AG08396 (cell line): ENCODE measurements around the gene DPEP2.
"Not testable (repeated sequence)": the region's sequence is repeated elsewhere in the genome, so short reads cannot be mapped to it uniquely, and the experiment has no call there.

ENCODE experiments used
- DNase-seq: peaks from one replicate; pipeline ENCODE4 v3.0.0; 2012; ENCODE audit warnings: low spot score, mixed read lengths

DPEP2 gene

GRCh38 chr16:67954421-67955196 lies 44.7 kb downstream of the DPEP2 start:
- DNase-seq = no peak

DNA sequence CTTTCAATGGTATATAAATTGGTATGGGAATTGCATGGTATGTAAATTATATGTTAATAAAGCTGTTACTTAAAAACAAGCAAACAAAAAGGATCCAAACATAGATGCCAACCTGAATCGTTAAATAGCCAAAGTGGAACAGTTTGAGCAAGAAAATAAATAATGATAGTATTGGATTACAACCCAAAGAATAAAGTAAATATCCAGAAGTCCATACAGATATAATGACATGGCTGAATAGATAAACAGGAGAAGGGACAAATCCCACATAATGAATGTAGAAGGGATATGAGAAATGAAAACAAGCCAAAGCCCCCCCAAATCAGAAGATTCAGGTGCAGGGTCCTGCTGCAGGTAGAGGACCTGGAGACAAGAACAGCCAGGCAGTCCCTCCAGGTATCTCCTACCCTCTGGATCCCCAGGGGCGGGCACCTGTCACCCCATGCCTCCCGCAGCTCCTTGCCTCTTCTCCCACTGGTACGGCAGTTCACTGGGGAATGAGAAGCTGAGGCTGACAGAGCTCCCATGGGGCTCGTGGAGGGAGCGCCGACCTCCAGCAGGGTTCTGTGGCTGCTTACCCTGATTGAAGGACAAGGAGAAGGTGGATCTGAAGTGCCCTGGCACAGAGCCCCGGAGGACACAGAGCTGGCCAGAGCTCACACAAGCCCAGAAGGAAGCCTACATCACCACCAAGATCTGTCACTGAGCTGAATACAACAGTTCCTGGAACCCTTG lies 45.5 kb downstream of the DPEP2 start:
- DNase-seq = no peak

GRCh38 chr16:67951485-67951884 lies 47.8 kb downstream of the DPEP2 start:
- DNase-seq = no peak

- DNase-seq = no peak
These were observed 48.9 kb downstream of the DPEP2 start for GRCh38 chr16:67950335-67950843.

GRCh38 chr16:67949645-67950044 lies 49.6 kb downstream of the DPEP2 start:
- no peak for DNase-seq

DNA sequence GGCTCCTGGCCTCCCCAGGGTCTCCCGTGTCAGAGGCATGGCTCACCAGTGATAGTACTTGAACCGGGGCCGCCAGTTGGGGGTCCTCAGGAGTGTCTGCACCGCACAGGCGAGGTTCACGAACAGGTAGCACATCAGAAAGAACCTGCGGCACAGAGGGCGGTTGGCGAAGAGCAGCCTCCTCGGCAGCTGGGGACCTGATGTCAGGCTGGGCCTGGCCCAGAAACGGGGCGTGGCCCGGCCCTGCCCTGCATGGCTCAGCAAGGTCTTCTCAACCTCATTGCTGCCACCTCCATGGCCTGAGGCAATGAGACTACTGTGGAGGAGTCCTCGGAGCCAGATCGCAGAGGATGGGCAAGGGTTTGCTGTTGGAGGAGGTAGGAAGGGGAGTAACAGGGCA lies 51.3 kb downstream of the DPEP2 start:
- no peak for DNase-seq

GRCh38 chr16:67946966-67947558 lies 52.2 kb downstream of the DPEP2 start:
- no peak for DNase-seq

DNA sequence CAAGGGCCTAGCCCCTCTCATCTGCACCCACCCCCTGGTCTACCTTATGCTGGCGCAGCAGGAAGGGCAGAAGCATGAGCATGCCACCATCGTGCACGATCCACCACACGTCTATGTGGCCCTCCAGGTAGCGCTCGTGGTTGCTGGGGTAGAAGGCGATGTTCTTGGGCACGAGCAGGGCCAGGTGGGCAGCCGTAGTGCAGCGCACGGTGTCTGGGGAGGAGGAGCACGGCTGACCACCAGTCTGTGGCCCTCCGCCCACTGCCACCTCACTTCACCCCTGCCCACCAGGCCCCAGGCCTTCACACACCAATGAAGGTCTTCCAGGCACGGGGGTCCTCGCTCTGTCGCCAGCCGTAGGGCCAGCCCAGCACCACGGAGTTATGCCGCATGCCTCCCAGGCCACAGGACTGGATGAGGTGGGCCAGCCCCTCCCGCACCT lies 53.1 kb downstream of the DPEP2 start:
- DNase-seq = no peak

GRCh38 chr16:67945392-67945933 lies 53.8 kb downstream of the DPEP2 start:
- DNase-seq = no peak

DNA sequence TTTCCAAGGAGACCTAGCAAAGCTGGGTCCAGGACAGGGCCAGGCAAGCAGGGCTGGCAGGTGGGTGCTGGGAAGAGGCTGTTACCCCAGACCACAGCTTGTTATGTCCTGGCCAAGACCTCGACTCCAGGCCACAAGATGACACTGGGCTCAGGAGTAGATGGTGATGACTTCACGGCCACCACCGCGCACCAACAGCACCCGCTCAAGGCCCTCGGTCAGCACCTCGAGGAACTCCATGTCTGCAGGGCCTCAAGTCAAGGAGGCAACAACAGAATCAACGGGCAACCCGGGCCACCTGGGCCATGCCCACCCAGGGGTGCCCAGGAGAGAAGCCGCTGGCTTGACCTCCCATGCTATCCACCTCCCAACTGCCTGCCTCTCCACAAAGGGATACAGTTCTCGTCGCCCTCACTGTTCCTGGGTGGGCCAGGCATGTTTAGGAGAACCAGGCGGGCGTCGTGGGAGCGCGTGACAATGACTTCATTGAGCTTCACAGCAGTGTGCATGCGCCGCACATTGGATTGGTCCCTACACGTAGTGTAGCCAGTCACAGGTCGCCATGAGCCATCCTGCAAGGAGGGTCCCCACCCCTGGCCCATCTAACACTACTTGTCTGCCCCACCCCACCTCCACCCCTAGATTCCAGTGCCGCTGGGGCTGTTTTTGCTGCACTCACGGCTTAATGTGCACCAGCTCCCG lies 54.4 kb downstream of the DPEP2 start:
- DNase-seq = no peak

DNA sequence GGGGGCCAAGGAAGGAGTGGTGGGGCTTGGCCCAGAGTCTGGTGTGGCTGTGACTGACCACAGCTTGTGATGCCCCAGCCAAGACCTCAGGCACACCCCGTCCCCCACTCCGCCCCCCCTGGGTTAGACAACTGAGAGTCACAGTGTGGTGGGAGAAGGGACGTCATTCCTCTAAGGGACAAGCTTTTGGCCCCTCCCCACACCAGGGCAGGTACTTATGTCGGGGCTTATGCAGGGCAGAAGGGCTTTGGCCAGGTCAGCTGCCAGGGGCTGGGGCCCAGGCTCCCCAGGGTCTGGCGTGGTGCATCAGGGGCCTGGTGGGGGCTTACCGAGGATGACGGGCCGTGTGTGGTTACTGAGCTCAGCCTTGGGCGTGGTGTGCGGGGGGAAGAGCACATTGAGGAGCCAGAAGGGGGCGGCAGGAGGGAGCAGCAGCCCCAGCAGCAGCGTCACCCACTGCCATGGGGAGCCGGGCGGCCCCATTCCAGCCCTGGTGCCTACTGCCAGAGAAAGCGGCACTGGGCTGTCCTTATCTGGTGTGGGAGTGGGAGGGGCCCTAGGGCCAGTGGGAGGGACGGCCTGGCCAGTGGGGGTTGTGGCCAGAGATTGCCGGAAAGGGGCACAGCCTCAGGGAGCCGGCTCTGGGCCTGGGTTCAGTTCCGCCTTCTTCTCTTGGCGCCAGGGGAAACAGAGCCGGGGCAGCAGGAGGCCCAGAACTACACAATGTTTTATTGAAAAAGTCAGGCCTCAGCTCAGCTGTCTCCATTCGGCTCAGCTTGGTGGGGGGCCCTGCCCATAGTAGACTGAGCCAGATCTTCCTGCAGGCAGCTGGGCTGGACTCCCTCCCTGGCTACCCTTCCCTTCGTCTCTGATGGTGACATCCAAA lies 55.4 kb downstream of the DPEP2 start, which contains the start of gene LCAT:
LCAT (minus strand) TSS at position 502 of the 886 bp plus-strand sequence; CDS start at position 483, 19 bp downstream.
- DNase-seq = no peak

- DNase-seq = no peak
These were observed 56.0 kb downstream of the DPEP2 start for GRCh38 chr16:67943256-67943618.

DNA sequence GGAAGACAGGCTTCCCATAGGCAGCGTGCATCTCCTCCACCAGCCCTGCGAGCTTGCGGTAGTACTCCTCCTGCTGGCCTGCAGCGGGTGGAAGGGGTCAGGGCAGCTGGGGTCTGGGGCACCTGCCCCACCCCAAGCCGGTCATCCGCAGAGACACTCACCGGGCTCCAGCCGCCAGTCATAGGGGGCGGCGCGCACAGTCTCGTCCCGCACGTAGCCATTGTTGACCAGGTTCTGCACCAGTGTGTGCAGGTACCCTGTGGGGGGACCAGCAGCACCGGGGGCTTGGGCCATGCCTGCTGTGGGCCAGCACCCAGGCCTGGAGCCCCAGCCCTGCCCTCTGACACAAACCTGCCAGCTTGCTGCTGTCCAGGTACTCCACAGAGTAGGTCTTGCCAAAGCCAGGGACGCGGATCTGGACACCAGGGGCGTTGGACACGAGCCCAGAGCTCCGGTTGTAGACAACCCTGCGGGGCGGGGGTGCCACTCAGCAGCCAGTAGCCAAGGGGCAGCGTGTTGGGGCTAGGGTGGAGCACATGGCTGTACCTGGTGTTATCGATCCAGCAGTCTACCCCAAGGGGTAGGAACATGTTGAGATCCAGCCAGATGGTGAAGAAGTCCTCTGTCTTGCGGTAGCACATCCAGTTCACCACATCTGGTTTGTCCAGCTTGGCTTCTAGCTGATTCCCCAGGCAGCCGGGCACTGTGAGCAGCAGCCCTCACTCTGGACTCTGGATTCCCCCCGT lies 56.6 kb downstream of the DPEP2 start:
- DNase-seq = no peak

DNA sequence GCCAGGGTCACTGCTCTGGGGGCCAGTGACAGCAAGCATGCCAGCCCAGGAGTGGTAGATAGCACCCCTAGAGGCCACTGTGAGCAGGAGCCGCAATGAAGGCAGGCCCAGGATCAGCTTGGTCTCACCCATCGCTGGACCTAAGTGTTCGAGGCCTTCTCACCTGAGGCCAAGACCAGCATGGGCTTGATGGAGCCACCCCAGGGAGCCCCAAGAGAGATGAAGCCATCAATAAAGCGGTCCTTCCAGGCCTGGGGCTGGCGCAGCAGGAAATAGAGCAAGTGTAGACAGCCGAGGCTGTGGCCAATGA lies 57.1 kb downstream of the DPEP2 start:
- peak; percentile 66 for DNase-seq

DNA sequence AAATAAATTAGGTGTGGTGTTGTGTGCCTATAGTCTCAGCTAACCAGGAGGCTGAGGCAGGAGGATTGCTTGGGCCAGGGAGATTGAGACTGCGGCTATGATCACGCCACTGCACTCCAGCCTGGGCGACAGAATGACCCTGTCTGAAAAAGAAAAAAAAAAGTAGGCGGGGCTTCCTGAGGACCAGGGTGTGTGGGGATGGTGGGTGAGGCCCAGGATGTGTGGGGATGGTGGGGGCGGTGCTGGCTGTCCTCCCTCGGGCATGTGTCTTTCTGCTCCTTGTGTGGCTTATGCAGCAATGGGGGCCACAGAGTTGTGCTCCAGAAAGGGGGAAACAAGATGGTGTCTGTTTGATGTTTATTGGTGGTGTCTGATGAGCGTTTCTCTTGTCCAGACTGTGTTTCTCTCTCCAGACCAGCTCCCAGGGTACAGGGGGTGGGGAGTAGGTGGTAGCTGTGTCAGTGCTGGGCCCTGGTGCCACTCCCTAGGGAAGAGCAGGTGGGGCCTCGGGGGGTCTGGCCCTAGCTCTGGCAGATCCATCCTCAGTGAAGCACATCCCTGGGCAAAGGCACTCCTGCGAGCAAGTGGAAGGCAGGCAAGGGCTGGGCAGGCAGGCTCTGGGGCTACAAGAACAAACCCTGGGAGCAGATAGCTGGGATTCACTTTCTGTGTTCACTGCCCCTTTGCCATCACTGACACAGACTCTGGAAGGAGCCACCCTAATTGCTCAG lies 57.6 kb downstream of the DPEP2 start:
- no peak for DNase-seq

GRCh38 chr16:67940446-67941089 lies 58.7 kb downstream of the DPEP2 start:
- no peak for DNase-seq

DNA sequence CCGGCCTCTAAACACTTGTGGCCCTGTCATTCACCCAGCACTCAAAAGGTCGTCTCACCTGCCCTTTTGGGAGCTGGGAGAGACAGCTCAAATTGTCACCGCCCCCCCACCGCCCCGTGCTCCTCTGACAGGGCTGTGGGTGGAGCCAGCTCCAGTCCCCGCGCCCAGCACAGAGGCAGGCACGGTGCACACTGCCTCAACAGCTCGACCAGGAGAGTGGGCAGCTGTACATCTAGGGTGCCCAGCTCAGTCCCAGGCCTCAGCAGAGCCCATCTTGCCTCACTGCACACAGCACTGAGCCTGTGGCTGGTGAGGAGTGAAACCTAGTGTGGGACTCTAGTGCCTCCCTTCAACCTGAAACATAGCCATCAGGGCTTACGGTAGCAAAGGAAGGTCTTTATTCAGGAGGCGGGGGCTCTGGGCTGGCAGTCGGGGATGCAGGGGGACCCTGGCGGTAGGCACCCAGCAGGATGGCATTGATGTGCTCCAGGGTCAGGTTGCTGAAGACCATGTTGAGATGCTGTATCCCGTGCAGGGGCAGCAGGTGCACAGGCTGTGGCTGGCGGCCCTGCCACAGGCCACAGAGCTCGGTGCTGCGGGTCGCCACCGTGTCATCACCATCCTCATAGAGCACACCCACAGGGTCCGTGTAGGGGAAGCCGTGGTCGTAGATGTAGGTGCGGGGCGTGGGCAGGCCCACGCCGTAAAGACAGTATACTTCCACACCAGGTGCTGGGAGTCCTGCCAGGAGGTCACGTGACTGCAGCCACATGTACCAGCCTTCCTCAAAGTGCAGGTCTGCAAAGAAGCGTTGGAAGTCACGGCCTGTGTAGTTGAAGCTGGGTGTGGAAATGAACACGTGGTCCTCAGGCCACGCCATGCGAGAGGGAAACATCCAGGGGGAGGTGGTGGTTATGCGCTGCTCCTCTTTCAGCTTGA lies 59.5 kb downstream of the DPEP2 start:
- no peak for DNase-seq

- DNase-seq = not testable (repeated sequence)
These were observed 61.6 kb downstream of the DPEP2 start for GRCh38 chr16:67937713-67938112.
